Activated CD4-positive, CD25-positive, alpha-beta regulatory T cell (primary cell): ENCODE data around the gene TPRA1.
"Not testable (repeated sequence)": the region's sequence is repeated elsewhere in the genome, so short reads cannot be mapped to it uniquely, and the experiment has no call there.

ENCODE experiments used
- DNase-seq, 4 experiments: peaks; one replicate each; lab custom pipeline; 2025; lab: John Stamatoyannopoulos, UW

TPRA1 gene

DNA sequence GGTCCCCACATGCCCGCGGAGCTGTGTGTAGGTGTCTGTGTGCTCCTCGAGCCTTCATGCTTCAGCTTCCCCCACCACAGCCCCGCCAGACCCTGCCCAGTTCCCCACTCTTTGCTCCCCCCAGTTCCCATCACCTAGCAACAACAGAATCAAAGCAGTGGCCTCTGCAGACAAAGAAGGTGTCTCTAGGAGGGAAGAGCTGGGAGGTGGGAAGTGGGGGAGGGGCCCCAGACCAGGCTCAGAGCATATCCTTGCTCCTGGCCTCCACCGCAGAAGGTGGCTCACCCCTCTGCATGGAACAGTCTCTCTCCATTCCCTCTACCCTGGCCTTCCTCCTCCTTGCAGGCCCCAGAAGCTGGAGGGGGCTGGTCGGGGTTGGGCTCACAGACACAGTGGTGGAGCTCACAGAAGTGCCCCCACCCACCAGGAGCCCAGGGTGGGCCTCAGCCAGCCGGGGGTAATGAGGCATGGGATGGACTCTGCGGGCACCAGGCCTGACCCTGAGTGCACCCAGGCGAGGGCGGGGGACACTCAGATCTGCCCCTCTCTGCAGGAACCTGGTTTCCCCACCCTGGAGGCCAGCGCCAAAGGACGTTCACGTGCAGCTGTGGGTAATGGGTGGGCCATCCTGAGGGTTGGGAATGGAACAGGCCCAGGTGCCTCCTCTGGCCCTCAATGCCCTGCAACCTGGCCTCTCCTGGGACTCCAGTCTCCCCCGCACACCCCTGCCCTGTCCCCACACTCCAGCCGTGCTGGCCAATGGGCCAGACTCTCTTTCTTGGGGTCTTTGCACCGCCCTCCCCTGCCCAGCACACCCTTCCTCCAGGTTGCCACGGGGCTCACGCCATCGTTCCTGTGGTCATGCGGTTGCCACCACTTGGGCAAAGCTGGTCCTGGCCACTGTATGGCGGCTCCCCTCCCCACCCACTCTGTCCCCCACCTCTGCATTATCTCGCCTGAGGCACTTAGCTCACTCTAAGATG lies 53.4 kb downstream of the TPRA1 start:
- no peak for DNase-seq

DNA sequence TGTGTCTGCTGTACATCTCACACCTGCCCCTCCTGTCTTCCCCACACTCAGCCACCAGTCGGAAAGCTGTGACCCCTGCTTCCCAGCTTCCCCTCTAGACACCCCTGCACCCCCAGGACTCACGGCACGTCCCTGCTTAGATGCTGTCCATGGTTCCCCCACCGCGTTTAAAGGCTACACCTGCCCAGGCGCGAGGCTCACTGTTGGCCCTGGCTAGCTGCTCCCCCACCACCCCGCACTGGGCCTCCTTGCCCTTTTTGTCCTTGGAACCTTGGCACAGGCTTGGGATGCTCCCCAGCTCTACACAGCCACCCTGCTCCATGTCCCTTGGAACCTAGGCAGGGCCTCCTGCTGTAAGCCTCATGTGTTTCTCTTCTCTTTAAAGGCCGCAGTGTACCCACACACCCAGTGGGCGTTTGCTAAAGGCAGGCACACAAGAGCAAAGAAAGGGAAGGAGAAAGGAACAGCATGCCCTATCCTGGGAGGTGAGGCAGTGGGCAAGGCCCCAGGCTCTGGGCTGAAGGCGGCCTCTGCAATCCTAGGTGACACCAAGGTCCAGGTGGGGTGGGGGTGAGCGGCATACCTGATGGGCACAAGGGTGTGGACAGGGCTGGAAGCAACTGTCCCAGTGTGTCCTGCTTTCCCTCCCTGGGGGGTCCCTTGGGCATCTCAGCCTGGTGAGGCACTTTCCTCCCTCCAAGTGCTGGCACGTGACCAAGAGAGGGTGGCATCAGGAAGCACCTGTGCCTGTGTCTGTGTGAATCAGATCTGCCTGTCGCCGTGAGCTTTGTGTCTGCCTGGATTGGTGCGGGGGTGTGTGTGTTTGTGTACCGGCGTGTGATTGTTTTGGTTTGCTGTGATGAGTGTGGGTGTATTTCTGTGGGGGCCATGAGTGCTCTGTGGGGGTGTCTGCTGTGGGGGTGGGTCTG lies 54.4 kb downstream of the TPRA1 start:
- no peak for DNase-seq

DNA sequence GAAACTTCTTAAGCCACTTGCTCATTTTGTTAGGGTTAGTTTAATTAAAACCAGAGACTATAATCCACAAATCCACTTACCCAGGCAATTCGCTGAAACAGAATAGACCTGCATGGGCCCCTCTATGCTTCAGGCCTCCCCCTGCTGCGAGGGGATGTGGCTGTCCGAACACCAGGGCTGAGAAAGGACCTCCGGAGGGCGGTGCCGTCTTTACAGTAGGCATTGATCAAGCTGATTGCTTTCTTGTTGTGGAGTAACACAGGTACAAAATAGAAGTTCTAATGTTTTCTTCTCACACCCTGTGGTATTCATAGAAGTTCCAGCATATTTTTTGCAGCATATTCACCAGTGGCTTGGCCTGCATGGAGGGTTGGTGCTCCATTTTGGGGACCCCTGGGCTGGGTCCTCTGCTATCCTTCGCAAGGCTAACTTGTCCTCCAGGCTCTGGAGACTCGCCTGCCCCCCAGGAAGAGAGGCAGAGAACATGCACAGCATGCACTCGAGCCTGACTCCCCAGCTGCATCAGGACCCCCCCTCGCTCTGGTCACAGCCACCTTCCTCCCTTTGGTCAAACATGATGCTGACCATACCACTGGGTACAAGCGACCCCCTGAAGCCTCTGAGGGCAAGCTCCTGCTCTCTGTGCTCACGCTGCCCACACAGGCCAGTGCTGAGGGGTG lies 55.3 kb downstream of the TPRA1 start:
- no peak for DNase-seq

DNA sequence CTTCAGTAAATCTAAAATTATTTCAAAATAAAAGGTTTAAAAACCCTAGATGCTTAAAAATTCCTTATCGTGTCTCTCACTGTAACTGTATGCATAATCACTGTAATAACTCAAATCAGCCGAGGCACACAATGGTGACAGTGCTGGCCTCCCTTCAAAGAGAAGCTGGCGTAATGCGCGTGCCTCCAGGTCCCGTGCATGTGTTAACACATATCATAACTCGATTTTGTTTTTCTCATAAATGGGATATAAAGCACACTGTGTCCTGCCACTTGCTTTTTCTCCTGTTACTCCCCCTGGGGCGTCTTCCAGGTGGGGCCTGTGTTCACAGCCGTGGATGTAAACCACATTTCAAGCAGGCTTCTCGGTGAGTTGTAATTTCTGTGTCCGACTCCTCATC lies 56.0 kb downstream of the TPRA1 start:
- DNase-seq: no peak

DNA sequence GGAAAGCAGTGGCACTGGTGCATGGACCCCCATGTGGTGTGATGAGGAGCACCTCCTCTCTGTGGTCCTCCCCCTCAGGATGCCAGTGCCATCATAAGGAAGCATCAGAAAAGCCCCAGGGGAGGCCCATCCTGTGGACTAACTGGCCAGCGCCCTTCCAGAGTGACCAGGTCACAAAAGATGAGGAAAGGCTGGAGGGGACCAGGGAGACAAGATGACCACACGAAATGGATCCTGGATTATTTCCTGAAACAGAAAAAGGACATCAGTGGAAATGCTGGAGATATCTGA lies 56.4 kb downstream of the TPRA1 start:
- no peak for DNase-seq

DNA sequence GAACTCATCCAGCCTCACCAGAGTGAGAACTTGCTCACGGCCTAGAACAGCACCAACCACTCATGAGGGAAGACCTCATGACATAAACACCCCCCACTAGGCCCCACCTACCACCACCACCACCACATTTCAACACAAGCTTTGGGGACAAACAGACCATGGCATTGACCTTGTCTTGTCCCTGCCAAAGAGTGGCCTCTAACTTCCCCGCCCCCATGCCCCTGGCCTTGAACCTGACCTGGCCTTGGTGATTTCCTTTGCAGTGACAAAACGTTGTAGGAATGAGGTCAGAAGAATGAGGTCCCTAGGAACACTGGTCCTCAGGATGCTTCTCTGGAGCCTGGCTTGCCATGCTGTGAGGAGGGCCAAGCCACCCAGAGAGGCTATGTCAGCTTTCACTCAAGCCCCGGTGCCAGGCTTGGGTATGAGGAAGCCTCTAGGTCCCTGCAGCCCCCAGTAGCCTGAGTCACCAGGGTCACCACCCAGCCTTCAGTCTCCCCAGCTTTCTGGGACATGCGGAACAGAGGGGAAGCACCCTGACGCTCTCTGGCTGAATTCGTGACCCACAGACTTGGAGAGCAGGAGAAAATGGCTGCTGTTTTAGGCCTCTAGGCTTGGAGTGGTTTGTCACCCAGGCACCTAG lies 57.9 kb downstream of the TPRA1 start:
- DNase-seq: no peak

DNA sequence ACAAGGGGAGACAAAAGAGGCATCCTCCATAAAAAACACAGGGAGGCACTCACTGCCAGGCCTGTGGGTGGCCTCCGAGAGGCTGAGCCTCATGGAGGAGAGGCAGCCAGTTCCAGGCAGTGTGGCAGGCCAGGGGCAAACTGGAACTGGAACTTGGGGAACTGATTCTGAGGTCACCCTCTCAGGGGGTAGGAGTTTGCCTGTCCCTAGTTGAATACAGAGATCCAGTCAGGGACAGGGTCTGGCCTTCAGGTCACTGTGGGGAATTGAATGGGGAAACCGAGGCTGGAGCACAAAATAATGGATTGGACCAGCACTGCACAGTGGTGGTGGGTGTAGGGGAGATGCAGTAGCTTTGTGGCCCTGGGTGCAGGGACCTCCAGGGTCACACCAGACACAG lies 58.7 kb downstream of the TPRA1 start:
- DNase-seq: no peak

DNA sequence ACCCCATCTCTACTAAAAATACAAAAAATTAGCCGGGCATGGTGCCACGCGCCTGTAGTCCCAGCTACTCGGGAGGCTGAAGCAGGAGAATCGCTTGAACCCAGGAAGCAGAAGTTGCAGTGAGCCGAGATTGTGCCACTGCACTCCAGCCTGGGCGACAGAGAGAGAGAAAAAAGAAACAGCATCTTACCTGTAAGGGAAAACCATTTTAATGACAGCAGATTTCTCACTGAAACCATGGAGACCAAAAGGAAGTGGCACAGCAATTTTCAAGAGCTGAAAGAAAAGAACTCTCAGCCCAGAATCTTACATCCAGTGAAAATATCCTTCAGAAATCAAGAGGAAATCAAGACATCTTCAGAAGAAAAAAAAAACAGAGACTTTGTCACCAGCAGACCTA lies 59.7 kb downstream of the TPRA1 start:
- DNase-seq: not testable (repeated sequence)

DNA sequence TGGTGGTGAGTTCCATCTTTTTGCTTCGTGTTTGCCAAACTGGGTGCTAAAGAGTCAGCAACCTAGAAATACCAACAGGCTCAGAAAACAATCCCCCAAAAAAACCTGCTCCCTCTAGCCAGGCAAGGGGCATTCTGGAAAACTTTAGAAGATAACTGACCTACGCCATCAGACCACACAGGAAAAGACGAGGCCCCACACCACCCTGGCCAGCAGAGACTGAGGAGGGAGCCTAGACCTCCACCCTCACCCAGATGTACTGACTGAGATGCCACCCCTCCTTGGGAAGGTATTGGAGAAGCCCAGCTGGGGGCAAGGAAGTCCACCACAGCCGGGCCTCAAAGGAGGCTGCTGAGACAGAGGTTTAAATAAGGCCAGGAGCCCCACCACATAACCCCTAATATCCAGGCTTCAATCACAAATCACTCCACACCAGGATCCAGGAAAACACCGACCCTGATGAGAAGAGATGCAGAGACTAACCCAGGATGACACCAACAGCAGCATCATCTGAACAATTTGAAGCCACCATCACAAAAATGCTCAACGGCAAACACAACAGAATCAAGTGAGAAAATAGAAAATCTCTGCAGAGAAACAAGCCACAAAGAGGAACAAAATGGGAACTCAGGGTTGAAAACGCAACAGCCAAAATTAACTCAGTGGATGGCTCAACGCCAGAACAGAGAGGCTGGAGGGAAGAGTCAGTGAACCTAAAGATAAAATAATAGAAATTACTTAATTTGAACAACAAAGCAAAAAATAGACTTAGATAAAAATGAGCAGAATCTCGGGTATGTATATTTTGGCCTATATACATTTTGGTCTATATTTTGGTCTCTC lies 61.0 kb downstream of the TPRA1 start:
- DNase-seq: no peak

DNA sequence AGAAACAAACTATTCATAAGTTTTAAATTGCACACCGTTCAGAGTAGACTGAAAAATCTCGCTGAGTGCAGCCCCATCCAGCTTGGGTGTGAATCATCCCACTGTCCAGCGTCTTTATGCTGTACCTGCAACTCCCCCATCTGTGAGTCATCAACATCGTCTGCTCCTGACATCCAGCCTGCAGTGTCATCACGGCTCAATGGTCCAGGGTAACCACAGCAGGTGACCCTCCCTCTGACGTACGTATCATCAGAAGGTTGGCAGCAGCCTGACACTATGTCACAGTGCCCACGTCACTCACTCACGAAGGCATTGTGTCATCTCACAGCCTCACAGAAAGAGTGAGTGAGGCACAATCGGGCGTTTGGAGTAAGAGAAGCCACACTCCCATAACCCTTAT lies 65.2 kb downstream of the TPRA1 start:
- DNase-seq: no peak

DNA sequence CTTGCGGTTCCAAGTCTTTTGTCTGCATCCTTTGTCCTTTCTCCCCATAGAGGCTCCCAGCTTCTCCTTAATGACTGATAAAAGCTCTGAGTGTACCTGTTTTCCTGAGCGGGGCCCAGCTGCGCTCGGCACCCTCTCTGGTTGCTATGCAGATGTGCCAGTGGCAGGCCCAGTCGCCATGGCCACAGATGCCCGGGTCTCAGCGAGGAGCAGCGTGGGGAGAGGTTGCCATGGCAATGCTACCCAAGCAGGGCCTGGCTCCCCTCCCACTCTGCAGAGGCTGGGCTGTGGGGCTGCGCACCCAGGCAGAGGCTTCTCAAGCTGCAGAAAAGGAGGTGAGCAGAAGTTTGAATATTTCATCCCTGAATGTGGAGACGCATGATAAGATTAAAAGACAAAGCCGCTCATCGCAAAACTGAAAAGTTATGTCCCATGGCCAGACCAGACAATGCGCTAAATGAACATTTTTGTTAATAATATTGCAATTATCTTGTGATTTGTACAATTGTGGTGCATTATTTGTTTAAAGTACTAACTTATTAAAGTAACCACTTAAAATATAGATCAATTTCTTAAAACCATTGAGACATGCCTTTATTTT lies 66.1 kb downstream of the TPRA1 start:
- DNase-seq: no peak
